SW 1271 (cell line): ENCODE measurements around the gene NAV1.

ENCODE experiments used
- DNase-seq, 2 experiments: peaks; one replicate each; lab custom pipeline; 2025; lab: John Stamatoyannopoulos, UW

Gene NAV1

DNA sequence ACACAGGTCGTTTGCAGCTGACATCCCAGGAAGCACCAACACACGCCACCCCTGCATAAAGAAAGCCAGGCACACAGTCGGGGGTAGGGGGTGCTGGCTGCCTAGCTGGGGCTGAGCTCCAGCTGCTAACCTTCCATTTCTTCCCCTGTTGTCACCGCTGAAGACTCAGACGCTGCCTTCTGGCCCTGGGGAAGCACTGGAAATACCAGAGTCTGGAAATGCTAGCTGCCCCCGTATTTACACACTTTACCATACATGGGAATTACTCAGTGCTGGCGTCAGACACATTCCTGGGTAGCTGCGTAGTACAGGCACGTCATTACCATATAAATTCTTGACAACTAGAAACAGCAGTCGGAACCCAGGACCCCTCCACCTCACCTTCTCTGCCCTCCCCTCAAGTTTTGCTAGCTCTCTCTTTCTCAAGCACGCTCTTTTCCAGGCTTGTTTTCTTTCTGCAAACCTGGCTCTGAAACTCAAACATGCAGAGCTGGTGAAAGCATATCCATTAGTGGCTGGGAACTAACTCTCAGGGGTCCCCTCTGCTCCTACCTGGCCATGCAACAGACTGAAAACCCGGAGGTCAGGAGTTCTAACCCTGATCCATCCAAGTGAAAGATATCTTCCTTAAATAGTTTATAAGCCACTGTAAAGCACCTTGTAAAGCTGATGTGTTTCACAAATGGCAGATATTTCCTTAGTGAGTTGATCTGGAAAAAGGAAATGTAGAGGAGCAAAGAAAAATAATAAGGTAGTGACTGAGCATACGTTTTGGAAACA is 35.3 kb upstream of the NAV1 start:
- no peak for DNase-seq

DNA sequence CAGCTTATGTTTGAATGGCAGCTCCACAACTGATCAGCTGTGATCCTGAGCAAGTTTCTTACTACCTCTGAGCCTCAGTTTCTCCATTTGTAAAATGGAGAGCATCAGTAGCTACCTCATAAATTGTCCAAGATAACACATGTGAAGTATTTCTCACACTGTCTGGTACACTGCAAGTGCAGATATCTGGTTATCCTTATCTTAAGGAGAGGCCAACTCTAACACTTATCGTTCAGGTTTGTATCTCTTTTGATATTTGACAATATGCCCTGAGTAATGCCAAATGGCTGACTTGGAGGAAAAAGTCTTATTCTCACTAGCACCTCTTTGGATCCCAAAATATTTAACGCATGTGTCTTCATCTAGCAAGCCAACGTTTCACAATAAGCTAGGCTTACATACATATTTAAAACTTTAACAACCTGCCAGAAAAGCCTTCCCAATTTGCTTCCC is 34.7 kb upstream of the NAV1 start:
- no peak for DNase-seq

DNA sequence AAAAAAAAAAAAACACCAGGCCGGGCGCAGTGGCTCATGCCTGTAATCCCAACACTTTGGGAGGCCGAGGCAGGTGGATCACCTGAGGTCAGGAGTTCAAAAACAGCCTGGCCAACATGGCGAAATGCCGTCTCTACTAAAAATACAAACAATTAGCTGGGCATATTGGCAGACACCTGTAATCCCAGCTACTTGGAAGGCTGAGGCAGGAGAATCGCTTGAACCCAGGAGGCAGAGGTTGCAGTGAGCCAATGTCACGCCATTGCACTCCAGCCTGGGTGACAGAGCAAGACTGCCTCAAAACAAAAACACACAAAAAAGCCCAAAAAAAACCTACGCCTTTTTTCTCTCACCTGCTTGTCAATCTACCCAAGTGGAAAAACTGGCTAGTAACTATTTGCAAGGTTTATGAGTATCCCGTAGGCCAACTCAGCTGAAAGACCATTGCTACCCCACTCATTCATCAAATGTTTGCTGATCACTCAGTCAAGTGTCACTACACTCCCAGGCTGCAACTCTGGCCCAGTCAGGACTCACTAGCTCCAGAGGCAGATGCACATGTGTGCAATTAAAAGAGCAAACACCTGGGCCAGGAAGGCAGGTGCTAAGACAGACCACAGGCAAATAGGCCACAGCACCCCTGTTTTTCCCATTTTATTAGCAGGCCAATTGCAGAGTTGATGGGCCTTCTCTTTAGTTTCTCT is 34.0 kb upstream of the NAV1 start:
- no peak for DNase-seq

DNA sequence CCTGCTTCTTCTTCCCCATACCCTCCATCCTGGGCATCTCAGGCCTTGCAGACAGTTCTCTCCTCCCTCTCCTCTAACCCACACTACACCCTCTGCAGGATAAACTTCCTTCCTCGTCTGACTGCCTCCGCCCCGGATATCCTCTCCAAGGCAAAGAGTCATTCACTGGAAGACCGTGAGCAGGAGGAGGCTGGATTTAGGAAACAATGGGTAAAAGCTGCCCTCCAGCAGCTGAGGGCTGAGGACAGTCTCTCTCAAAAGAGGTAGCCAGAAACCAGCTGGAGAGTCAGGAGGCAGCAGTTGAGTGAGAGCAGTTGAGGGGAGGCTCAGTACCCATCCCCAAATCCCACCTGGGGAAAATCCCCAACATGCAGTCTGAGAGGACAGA is 33.4 kb upstream of the NAV1 start:
- DNase-seq = no peak

DNA sequence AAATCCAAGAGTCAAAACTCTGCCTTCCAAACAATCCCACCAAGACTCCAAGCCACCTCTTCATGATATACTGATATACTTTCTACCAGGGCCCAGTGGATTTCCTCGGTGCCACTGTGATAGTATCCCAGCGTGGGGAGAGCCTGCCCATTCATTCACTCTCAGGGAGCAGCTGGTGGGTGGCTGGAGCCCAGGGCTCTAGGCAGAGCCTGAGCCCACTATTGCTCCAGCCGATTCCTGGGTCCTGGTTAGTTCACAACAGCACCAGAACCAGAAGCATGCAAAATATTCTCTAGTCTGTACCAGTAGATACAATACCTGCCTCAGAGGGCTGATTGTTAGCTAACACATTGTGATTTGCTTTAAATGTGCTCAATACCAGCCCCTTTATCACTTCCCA is 32.8 kb upstream of the NAV1 start:
- no peak for DNase-seq

DNA sequence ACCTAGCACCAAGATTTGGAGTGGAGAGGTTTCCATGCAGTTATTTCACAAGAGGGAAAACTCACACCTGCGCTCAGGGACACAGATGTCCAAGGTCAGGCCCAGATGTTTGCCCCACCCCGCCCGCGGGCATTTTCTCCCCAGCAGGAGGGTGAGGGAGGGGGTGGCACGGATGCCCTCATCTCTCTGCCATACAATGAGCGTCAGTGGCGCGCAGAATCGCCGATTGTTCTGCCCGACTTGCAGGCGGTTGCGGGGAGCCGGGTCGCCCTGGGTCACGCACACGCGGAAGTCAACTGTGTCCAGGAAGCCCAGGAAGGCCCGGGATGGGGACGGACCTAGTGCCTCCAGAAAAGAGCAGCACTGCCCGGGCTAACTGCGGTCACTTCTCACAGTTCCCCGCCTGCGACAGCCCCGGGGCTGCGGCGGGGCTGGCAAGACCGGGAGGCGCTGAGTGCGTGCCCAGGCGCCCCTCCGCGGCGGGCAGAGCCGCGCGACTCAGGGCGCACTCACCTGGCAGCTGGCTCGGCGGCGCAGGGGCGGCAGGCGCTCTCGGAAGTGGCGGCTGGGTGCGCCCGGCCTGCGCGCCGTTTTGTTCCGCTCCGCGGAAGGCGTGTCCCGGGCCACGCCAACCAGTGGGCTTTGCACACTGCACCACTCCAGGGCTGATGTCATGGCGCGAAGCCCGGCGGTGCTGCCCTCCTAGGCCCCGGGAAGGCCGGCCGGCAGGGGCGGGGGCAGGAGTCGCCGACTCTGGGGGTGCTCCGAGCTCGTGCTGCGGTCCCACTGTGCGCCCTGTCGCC is 32.2 kb upstream of the NAV1 start, which contains the start of gene CSRP1:
CSRP1 (minus strand) TSS at position 567 of the 803 bp plus-strand sequence. CDS start 10,820 bp downstream, outside the sequence.
- DNase-seq = peak; percentile 37 to 48

DNA sequence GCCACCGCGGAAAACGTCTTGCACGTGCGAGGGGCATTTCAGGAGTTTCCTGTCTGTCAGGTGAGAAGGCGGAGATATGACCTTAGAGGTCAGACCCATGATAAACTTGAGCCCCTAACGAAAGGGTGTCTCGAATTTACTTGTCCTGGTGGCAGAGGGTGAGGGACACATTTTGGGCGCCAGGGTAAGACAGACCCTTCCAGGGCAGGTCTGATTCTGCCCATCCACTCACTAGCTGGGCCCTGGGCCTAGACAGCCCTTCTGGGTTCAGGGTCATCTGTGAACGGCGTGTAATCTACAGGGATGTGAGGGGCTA is 31.6 kb upstream of the NAV1 start:
- no peak for DNase-seq

DNA sequence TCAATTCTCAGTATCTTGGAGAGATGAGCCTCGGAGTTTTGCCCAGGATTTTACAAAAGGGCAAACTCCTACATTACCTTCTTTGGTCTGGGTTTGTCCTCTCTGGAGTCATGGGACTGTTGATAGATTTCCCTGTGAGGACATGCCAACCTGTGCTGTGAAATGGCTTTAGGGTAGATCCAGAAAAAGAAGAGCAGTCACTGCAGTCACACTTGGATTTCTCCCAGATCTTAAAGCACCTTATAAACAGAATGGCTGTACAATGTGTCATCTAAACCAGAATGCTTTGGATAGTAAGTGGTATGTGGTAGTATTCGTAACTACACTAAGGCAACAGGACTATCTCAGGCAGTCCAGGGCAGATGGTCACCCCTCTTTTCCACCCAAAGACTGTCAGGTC is 30.1 kb upstream of the NAV1 start:
- no peak for DNase-seq

DNA sequence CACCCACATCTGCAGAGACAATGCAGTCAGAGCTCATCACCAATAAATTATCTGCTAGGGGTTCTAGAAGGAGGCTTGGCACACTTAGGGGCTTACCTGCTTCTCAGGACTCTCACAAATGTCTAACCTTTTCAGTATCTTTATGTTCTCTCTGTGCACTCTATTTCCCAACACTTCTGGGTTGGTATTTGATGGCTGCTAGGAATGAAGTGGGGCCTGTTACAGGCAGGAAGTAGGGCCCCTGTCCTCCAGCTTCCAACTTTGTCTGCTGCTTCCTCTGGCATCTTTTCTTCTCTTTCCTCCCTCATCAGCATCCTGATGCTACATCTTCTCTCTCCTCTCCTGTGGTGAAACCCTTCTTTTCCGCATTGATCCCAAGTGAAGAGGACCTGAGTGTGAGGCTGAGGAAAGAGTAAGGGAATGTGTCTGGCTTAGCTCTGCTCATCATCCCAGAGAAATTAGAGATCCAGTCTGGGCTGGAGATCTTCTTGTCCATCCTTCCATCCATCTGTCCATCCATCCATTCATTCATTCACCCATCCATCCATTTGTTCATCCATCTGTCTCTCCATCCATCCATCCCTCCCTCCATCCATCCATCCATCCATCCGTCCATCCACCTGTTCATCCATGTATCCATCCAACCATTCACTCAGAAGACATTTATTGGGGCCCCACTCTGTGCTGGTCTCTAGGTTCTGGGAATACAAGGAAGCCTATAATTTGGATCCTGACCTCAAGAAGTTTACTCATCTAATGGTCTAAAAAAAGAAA is 29.1 kb upstream of the NAV1 start:
- DNase-seq = no peak

DNA sequence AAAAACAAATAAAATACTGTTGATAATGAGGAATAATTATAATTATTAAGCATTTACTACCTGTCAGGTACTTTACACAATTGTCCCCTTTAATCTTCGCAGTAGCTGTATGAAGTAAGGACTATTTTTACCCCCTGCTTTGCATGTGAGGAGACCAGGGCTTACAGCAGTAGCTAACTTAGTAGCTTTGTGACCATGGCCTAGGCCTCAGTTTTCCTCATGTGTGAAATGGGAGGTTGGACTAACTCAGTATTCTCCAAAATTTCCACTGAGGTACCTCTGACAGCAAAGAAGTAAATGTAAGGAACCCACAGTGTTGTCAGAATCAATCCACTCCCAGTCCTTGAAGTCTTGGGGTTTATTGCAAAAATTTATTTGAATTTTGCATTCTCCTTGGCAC is 28.2 kb upstream of the NAV1 start:
- DNase-seq = no peak

DNA sequence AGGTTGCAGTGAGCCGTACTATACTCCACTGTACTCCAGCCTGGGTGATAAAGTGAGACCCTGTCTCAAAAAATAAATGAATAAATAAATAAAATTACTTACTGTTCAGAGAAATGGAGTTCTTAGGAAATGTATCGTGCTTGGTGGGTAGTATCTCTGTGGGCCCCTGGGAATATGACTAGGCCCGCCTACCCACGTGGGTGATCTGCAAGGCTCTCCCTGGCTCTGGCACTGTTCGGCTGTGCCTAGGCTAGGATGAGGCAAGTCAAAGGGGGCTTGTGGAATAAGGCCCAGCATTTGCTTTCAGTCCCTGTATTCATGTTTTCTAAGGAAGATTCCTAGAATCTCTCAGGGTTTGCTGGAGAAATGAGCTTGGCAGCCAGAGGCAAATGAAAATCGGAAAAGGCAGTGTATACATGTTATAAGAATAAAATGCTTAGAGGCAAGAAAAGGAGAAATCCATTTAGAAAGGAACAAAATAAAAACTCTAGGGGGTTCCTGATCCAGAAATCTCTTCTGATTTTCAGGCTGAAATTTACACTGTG is 27.5 kb upstream of the NAV1 start:
- DNase-seq = no peak

DNA sequence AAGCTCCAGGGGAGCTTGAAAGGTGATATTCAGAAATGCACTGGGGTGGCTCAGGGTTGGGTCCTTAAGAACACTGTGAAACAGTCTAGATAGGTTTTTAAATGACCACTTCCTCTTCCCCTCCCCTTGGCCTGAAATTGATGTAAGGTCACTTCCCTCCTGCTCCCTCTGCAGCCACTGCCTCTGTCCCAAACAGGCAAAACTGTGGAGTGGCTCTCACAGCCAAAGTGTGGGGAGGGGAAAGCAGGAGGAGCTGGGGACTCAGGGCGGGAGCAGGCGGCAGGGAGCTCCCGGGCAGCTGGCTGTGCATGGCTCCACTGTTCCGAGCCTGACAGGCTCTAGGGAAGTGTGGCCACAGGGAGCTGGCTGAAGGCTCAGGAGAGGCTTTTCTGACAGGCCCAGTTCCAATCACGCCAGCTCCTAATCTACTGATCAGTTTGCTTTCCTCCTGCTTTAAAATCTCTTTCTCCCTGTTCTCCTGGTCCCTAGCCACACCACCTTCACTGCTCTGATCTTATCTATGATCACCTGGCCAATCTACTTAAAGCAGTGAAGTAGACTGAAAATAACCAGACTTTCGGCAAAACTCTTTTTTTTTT is 26.9 kb upstream of the NAV1 start:
- DNase-seq = no peak

DNA sequence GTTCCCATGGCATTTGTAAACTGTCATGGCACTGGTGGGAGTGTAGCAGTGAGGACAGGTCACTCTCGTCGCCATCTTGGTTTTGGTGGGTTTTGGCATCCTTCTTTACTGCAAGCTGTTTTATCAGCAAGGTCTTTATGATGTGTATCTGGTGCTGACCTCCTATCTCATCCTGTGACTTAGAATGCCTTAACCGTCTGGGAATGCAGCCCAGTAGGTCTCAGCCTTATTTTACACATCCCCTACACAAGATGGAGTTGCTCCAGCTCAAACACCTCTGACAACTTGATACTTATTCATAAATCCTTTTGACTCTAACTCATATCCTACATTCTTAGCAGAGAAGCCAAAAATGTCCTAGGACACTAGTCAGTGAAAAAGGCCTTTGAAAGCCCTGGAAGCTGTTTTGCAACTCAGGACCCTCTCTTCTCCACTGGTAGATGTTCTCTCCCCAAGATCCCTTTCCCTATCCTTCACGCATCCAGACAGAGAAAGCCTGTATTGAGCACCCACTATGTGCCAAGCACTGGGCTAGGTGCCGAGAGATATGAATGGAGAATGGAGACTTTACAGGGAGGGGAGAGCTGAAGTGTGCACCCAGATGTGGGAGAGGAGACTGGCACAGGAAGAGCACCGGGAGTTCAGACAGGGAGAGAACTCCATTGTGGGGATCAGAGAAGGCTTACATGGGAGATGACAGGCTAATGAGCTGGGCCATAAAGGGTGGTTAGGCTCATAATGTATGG is 25.3 kb upstream of the NAV1 start:
- DNase-seq = no peak

DNA sequence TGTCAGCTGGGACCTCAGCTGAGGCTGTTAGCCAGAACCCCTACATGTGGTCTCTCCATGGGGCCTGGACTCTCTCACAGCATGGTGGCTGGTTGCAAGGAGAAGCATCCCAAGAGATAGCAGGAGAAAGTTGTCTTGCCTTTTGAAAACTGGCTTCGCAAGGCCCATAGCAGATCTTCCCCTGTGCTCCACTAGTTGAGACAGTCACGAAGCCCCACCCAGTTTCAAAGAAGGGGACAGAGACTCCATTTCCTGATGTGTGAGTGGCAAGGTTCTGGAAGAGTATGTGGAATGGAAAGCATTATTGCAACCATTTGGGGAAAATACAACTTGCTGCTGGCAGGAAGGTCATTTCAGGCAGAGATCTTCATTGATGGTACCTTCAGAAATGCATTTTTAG is 24.5 kb upstream of the NAV1 start:
- DNase-seq = no peak

DNA sequence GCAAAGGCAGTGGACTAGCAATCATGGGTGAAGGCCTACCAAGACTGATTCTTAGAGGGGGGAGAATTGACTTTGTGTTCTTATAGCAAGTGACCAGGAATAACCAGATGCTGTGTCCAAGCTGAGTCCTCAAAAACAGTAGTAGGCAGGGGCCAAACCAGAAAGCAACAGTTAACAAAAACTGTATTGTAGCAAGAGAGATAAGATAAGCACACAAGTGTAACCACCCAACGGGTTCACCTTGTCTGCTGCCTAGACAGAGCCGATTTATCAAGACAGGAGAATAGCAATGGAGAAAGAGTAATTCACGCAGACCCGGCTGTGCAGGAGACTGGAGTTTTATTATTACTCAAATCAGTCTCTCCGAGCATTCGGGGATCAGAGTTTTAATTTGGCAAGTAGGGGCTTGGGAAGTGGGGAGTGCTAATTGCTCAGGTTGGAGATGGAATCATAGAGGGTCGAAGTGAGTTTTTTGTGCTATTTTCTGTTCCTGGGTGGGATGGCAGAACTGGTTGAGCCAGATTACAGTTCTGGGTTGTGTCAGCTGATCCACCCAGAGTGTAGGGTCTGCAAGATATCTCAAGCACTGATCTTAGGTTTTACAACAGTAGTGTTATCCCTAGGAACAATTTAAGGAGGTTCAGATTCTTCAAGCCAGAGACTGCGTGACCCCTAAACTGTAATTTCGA is 23.7 kb upstream of the NAV1 start:
- no peak for DNase-seq

DNA sequence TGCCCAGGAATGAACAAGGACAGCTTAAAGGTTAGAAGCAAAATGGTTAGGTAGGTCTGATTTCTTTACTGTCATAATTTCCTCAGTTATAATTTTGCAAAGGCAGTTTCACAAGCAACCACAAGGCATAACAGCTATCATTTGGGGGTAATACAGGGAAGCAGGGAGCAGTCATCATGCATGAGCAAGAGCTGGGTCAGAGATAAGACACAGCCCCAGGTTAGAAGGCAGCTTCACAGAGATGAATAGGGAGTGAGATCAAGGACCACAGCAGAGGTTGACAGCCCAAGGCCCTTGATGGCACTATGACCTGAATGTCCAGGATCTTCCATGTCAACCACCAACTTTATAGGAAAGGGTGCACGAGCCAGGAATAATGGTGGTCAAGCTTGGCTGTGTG is 23.0 kb upstream of the NAV1 start:
- no peak for DNase-seq

DNA sequence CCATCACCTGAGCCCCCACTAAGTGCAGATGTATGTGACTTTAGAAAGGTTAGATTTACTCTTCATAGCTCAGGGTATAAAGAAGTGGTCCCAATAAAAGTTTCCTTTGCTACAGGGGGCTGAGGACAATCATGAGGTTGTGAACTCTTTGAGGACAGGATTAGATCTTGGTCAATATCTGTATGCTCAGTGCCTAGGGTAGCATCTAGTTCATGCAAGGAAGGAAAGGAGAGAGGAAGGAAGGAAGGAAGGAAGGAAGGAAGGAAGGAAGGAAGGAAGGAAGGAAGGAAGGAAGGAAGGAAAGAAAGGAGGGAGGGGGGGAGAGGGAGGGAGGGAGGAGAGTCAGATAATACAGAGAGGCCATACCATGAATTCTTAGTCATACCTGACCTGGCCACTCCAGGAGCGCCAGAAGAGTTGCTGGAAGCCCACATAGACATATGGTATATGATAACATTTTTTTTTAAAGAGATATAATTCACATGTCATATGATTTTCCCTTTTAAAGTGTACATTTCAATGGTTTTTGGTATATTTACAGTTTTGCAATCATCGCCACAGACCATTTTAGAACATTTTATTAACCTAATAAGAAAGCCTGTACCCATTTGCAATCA is 22.3 kb upstream of the NAV1 start:
- DNase-seq = no peak

DNA sequence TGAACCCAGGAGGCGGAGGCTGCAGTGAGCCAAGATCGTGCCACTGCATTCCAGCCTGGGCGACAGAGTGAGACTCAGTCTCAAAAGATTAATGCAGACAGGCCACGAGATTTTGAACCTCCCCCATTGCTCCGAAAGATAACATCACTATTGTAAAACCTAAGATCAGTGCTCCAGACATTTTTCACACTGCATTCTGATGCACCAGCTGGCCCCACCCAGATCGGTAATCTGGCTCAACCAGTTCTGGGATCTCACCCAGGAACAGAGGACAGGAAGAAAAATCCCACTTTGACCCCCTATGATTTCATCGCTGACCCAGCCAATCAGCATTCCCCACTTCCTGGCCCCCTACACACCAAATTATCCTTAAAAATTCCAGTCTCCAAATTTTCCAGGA is 21.3 kb upstream of the NAV1 start:
- no peak for DNase-seq

DNA sequence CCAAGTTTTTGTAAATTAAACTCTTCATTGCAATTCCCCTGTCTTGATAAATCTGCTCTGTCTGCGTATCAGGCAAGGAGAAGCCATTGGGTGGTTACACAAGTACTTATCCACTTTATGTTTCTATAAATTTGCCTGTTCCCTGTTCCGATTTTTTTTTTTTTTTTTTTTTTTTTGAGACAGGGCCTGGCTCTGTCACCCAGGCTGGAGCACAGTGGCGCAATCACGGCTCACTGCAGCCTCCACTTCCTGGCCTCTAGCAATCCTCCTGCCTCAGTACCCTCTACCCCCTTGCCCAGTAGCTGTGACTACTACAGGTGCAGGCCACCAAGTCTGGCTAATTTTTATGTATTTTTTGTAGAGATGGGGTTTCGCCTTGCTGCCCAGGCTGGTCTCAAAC is 20.9 kb upstream of the NAV1 start:
- no peak for DNase-seq
